HG03571 (cell line): Measurements from ENCODE around the gene JCAD.

Experiments used
- ATAC-seq: cut with Tn5 transposase; IDR thresholded peaks from one replicate; pipeline ENCODE4 v1.9.1; 2021; ENCODE audit not compliant: unreplicated experiment

JCAD gene

DNA sequence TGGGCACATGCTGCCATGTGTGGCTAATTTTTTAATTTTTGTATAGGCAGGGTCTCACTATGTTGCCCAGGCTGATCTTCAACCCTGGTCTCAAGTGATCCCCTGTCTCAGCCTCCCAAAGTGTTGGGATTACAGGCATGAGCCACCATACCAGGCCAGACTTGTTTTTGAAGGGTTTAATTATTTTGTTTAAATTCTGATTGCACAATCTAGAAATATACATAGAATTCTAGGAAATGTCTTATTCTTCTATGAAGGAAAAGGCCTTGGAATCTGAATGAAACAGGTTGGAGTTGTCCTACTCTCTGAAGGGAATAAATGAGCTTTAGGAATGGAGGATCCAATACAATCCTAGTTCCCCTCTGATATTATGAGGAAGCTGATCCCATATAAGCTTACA lies 15.5 kb upstream of the JCAD start:
- no peak for ATAC-seq

DNA sequence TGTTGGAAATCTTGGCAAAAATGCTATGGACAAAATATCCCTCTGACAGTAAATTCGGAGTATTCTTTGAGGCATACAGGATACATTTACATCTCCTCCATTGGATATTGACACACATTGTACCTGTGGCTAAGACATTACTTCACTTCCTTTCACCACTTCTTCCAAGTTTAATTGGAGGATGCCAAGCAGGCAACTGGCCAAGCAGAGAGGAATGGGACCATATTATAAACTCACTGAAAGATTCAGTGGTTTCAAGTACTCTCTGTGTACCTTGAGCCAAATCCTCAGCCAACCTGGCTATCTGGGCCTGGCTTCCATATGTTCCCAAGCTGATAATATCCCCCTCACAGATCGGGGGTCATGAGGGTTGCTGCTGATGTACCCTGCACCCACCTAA lies 14.7 kb upstream of the JCAD start:
- ATAC-seq: no peak

- no peak for ATAC-seq
These were observed 14.3 kb upstream of the JCAD start for GRCh38 chr10:30073767-30074060.

- ATAC-seq: no peak
These were observed 13.8 kb upstream of the JCAD start for GRCh38 chr10:30073045-30073766.

GRCh38 chr10:30072068-30072467 lies 12.7 kb upstream of the JCAD start:
- ATAC-seq: no peak

DNA sequence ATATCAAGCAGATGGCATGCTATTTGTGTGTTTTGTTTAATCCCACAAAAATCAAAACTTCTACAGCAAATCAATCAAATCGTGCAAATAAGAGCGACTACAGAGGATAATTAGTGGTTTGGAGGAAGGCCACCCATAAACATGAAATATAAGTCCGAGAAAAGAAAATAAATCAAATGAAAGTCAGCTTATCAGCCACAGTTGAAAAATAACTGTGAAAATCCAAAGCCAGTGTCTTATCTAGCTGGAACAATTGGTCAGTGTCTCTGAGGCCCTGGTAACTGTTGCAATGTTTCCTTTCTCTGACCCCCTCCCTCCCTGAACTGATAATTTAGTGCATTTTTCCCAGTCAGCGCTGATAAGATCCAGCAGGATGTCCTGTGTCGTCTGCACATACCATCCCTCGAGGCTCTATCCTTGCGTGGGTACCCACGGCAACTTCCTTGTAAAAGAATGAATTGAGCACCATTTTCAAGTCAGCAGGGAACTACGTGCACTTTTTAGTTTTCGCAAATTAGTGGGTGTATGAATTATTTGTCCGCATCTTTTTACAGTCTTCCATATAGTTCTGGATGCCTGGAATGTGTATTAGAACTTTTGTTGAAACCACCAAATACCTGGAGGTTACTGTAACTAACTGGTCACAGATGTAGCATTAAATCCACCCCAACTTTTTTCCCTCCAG lies 10.8 kb upstream of the JCAD start:
- no peak for ATAC-seq

- ATAC-seq: no peak
These were observed 9.3 kb upstream of the JCAD start for GRCh38 chr10:30068492-30069223.

DNA sequence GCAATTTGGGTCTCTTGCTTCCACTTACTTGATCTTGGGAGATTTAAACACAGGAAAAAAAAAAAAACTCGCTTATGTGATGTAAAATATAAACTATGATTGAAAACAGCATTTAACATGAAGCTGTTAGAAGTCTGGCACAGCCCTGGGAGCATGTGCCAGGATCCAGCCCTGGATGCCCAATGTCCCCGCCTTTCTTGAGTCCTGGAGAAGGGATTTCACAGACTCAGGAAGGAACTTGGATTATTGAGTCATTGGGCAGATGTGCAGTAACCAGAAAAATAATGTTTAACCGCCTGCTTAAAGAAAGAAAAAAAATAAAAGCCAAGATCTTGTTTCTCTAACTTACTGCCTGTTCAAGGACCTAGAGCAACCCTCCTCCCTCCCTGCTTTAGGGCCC lies 3.7 kb upstream of the JCAD start:
- ATAC-seq: no peak

- ATAC-seq: no peak
These were observed 3.2 kb upstream of the JCAD start for GRCh38 chr10:30062582-30062981.

DNA sequence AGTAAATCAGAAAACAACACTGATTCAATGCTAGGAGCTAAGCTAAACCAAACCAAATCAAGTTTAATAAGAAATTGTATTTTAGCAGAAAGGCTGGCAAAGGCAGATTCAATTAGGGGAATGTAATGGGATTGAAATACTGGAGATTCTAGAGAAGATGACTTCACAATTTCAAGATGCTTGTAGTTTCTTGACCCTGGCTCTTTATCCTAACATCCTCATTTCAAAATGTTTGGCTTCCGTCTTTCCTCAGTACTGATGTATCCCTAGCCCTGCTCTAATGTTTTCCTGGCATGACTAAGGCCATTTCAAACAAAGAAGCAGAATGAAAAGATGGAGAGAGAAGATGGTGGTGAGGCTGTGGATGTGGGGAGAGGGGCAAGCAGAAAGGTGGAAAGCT lies 2.7 kb upstream of the JCAD start:
- no peak for ATAC-seq

GRCh38 chr10:30058570-30059132 lies 735 bp downstream of the JCAD start:
- ATAC-seq: no peak

DNA sequence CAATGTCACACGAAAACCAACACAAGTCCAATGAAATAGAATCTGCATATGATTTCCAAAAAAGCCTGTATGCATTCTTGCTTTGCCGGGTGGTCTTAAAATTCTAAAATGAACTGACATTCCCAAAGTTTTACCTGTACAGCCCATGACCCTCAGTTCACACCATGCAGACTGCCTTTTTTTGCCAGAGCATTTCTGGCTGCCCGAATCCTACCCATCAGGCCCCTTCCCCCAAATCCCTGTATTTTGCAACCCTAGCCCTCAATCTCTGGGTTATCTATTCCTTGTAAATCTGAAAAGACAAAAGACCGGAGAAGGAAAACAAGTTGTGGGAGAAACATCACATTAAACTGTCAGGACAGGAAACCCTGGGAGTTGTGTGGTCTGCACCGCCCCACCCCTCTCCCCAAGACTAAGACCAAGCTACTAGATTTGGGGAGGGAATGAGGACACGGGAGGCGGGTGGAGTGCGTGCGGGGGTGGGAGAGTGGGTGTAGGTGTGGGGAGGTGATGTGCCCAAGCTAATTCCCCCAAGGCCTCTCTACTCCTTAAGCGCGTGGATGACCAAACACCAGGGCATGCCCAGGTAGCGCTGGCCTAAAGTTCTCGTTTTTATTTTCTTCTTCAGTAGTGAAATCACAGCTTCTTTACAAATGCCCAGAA lies 1.4 kb downstream of the JCAD start:
- no peak for ATAC-seq

DNA sequence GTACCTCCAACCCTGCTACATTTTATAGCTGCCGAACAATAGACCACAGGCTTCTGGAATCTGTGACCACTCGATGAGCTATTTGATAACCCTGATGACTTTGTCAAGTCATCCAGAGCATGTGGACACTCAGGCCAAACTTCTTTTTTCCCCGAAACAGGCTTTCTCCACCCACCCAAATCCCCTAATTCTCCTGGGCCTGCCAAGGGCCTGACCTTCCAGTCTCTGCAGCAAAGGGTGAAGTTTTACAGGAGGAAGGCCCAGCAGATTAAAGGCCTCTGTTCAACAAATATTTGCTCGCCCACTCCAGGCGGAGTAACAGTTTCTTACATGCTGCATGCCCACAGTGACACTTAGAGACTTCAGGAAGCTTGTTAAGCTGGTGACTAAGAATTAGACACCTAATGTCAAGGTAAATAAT lies 2.0 kb downstream of the JCAD start:
- no peak for ATAC-seq

GRCh38 chr10:30056767-30057355 lies 2.5 kb downstream of the JCAD start:
- no peak for ATAC-seq

GRCh38 chr10:30056281-30056680 lies 3.1 kb downstream of the JCAD start:
- ATAC-seq: no peak

DNA sequence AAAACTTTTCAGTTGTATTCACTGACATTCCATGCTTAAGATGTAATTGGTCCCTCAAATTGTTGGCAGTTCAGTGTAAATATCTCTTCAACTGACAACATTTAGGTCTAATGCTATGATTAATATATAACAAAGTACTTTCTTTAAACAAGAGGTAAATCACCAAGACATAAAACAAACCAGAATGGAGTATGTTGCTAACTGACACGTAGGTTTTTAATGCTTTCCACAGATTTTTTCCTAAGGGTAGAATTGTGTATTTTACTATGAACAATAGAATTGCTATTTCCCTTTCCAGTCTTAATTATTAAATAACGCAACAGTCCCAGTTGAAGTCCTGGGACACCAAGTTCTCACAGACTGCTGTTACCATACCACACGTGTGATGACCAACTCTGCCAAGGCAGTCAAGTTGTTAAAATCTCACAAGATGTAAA lies 4.1 kb downstream of the JCAD start:
- no peak for ATAC-seq

GRCh38 chr10:30052062-30052461 lies 7.3 kb downstream of the JCAD start:
- ATAC-seq: no peak

DNA sequence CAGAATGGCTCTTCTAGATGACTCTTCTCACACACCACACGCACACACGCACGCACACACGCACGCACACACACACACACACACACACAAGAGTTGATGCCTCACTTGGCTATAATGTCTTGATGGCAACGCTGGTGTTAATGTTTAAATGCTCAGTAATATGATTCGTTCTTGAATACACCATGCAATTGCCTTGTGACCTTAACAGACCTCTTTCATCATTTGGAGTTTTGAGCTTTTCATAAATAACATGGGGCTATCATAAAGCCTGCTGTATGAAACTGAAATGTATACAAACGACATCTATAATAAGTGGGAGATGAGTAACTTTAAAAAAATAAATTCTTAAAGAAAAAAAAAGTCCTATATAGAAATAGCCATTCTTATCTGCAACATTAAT lies 8.2 kb downstream of the JCAD start:
- ATAC-seq: no peak

- ATAC-seq: no peak
These were observed 9.0 kb downstream of the JCAD start for GRCh38 chr10:30050411-30050810.

- ATAC-seq: no peak
These were observed 10.4 kb downstream of the JCAD start for GRCh38 chr10:30048768-30049517.
